Measurements from ENCODE around the gene TOX3.

- TF ChIP-seq CTCF (IDR thresholded peaks at IDR 0.05) (no peak), POLR2A (IDR thresholded peaks at IDR 0.05) (no peak), EP300 (IDR thresholded peaks at IDR 0.05) (no peak)
Measured at GRCh38 chr16:52469775-52470174, 77.2 kb downstream of the TOX3 start.

All from upper lobe of left lung (tissue), 4 donors.